Liver (tissue), 10 donors: ENCODE data around the gene TP53TG3B. TPM values are rescaled to one million over a fixed set of nuclear protein-coding genes. Genes with fewer than 3 reads are reported as not detected.
"Not testable (repeated sequence)": the region's sequence is repeated elsewhere in the genome, so short reads cannot be mapped to it uniquely, and the experiment has no call there.

ENCODE experiments used
- DNase-seq: peaks from one replicate; pipeline ENCODE4 v3.0.0-alpha.2; 2017; ENCODE audit warnings: low spot score
- H3K27ac ChIP-seq, 2 donors: one replicate each; pipeline ENCODE4 v1.7.0; 2013; ENCODE audit warnings: inconsistent platforms in 2 of 2, low read length in 2 of 2, control low read depth in 1 of 2, low read depth in 1 of 2, mild to moderate bottlenecking in 1 of 2
- H3K27me3 ChIP-seq, 4 donors: one replicate each; pipeline versions ENCODE4 v1.6.1 to v1.7.0; 2013; ENCODE audit warnings: low read length in 3 of 4, inconsistent platforms in 1 of 4, mild to moderate bottlenecking in 1 of 4, moderate library complexity in 1 of 4; ENCODE audit not compliant: control insufficient read depth in 4 of 4, insufficient read depth in 4 of 4
- H3K36me3 ChIP-seq, 4 donors: one replicate each; pipeline versions ENCODE4 v1.6.1 to v1.7.0; 2013; ENCODE audit warnings: low read length in 3 of 4, mild to moderate bottlenecking in 3 of 4, low read depth in 1 of 4, moderate library complexity in 1 of 4; ENCODE audit not compliant: control insufficient read depth in 4 of 4, insufficient read depth in 3 of 4
- H3K4me1 ChIP-seq, 4 donors: one replicate each; pipeline versions ENCODE4 v1.6.1 to v1.7.0; 2013; ENCODE audit warnings: low read length in 3 of 4, mild to moderate bottlenecking in 3 of 4, moderate library complexity in 1 of 4; ENCODE audit not compliant: control insufficient read depth in 4 of 4, insufficient read depth in 4 of 4
- H3K4me3 ChIP-seq, 3 donors: one replicate each; pipeline versions ENCODE4 v1.6.1 to v1.7.0; 2013; ENCODE audit warnings: low read length in 3 of 3, control low read depth in 1 of 3, low read depth in 1 of 3, mild to moderate bottlenecking in 1 of 3
- H3K9ac ChIP-seq, 2 donors: one replicate each; pipeline ENCODE4 v1.7.0; 2013; ENCODE audit warnings: low read length in 2 of 2, mild to moderate bottlenecking in 2 of 2, moderate library complexity in 2 of 2, control low read depth in 1 of 2, low read depth in 1 of 2
- H3K9me3 ChIP-seq, 4 donors: one replicate each; pipeline versions ENCODE4 v1.6.1 to v1.7.0; 2013; ENCODE audit warnings: low read length in 3 of 4; ENCODE audit not compliant: control insufficient read depth in 4 of 4
- WGBS: extraction: QIAGEN DNeasy Blood & Tissue Kit; methylation state at CpG from one replicate; pipeline ENCODE4 v1.1.7; 2013; 5-methylcytosine and 5-hydroxymethylcytosine counted together
- polyA plus RNA-seq, 2 donors: library from polyadenylated mRNA; stranded (reverse) in 1 of 2; unstranded in 1 of 2; fragments of 200-250 nt in 1 of 2; fragments of >200 nt in 1 of 2; fragmentation: Nextera tagmentation in 1 of 2; extraction: Ambion mirVana in 1 of 2; gene quantifications; one replicate each; pipeline versions ENCODE4 v1.2.1 to v1.2.3, GENCODE V29; 2013 to 2015
- small RNA-seq: library from RNA; depleted of rRNA; stranded (forward); fragments of <200 nt; gene quantifications from one replicate; pipeline ENCODE3, GENCODE V24; 2014
- total RNA-seq, 2 donors: library from RNA; depleted of rRNA; stranded (reverse); fragments of >200 nt; gene quantifications; one replicate each; pipeline ENCODE4 v1.2.3, GENCODE V29; 2014
- donor health status: healthy.
- donor health status: healthy.
- donor health status: healthy.
- donor health status: healthy.
- donor health status: healthy.

The TP53TG3B gene
- total RNA-seq = not detected
- polyA plus RNA-seq = not detected

- not testable (repeated sequence) for H3K9ac ChIP-seq, H3K27ac ChIP-seq, H3K4me3 ChIP-seq, H3K9me3 ChIP-seq, H3K27me3 ChIP-seq, H3K36me3 ChIP-seq, DNase-seq, H3K4me1 ChIP-seq
- no CpG with 5 or more reads among the region's 25 CpGs for WGBS
These were observed at the start of gene TP53TG3B for GRCh38 chr16:33360541-33360940. Gene TP53TG3B (plus strand): TSS chr16:33360841. CDS start chr16:33360909, 68 bp downstream.

- not testable (repeated sequence) for H3K4me3 ChIP-seq, H3K4me1 ChIP-seq, H3K9ac ChIP-seq, H3K27me3 ChIP-seq, H3K9me3 ChIP-seq, H3K27ac ChIP-seq, H3K36me3 ChIP-seq
- WGBS = 64% methylated on average over 4 of the region's 4 CpGs
- peak; percentile 59 for DNase-seq
These were observed 24.2 kb upstream of the TP53TG3B start for GRCh38 chr16:33336226-33337012.

GRCh38 chr16:33337627-33338542 lies 22.8 kb upstream of the TP53TG3B start:
- peak; percentile 47 for DNase-seq
- not testable (repeated sequence) for H3K4me3 ChIP-seq, H3K9me3 ChIP-seq, H3K27ac ChIP-seq, H3K27me3 ChIP-seq, H3K4me1 ChIP-seq, H3K9ac ChIP-seq, H3K36me3 ChIP-seq
- WGBS = 67% methylated on average over 5 of the region's 5 CpGs

GRCh38 chr16:33338543-33338951 lies 22.1 kb upstream of the TP53TG3B start:
- H3K4me1 ChIP-seq, H3K9me3 ChIP-seq, H3K36me3 ChIP-seq, H3K9ac ChIP-seq, H3K4me3 ChIP-seq, H3K27me3 ChIP-seq, H3K27ac ChIP-seq: not testable (repeated sequence)
- 57% methylated on average over 2 of the region's 2 CpGs for WGBS
- DNase-seq = peak; percentile 41

- 72% methylated on average over 3 of the region's 4 CpGs for WGBS
- DNase-seq = peak; percentile 63
These were observed 21.3 kb upstream of the TP53TG3B start for GRCh38 chr16:33339093-33340061.

More at GRCh38 chr16:33339093-33340061, 21.3 kb upstream of the TP53TG3B start:
- H3K27ac ChIP-seq, H3K4me3 ChIP-seq, H3K4me1 ChIP-seq, H3K27me3 ChIP-seq, H3K9me3 ChIP-seq, H3K9ac ChIP-seq, H3K36me3 ChIP-seq: not testable (repeated sequence)

Small RNA genes within 50 kb of the gene (small RNA-seq; reads per million reads assigned to genes)
- gene AC141257.3 (not detected), gene AC141257.4 (not detected)

Other genes starting within 250 kb of the TP53TG3B start
- gene TP53TG3C, start 166.6 kb upstream of the TP53TG3B start, total RNA-seq = not detected
- gene TP53TG3C, start 166.6 kb upstream of the TP53TG3B start, polyA plus RNA-seq = not detected
- not detected for gene TP53TG3E, start 56.5 kb upstream of the TP53TG3B start, total RNA-seq
- not detected for gene TP53TG3E, start 56.5 kb upstream of the TP53TG3B start, polyA plus RNA-seq
- not detected for gene TP53TG3F, start 98.8 kb downstream of the TP53TG3B start, total RNA-seq
- not detected for gene TP53TG3F, start 98.8 kb downstream of the TP53TG3B start, polyA plus RNA-seq